Measurements from ENCODE around the gene MDFI.

GRCh38 chr6:41648921-41649320 is 10.7 kb downstream of the MDFI start:
- no peak for TF ChIP-seq YY1 (IDR thresholded peaks at IDR 0.05; ENCODE audit: insufficient read depth, insufficient read length)
- no peak for TF ChIP-seq ZNF274 (IDR thresholded peaks at IDR 0.05; ENCODE audit: low read depth, low read length)

Data from NT2/D1 (cell line).